Left renal cortex interstitium (tissue), 4 donors: ENCODE results near the gene ADCY10. TPM values are rescaled to one million over a fixed set of nuclear protein-coding genes. Genes with fewer than 3 reads are reported as not detected.

Experiments used
- DNase-seq, 4 donors: peaks; one replicate each; pipeline ENCODE4 v3.0.0-alpha.2; 2013; ENCODE audit warnings: low read depth in 4 of 4, low spot score in 2 of 4, missing footprints in 1 of 4
- polyA plus RNA-seq, 4 donors: library from polyadenylated mRNA; unstranded; fragments of 120-200 nt; gene quantifications; one replicate each; pipeline ENCODE4 v1.2.1, GENCODE V29; 2013; ENCODE audit not compliant: insufficient read length in 4 of 4

ADCY10 gene
- polyA plus RNA-seq, 4 donors, result 0.19 to 1.2 (median 0.61) TPM

GRCh38 chr1:167789501-167789900 is 124.4 kb downstream of the ADCY10 start:
- DNase-seq, result no peak

- no peak for DNase-seq
These were observed 127.4 kb downstream of the ADCY10 start for GRCh38 chr1:167786502-167786901.

GRCh38 chr1:167784876-167785550 is 128.9 kb downstream of the ADCY10 start:
- DNase-seq, result no peak

- no peak for DNase-seq
These were observed 131.0 kb downstream of the ADCY10 start for GRCh38 chr1:167782946-167783345.

- no peak for DNase-seq
These were observed 132.4 kb downstream of the ADCY10 start for GRCh38 chr1:167781558-167781957.

GRCh38 chr1:167777269-167777650 is 136.7 kb downstream of the ADCY10 start:
- DNase-seq, result no peak

- DNase-seq, result no peak
These were observed 137.2 kb downstream of the ADCY10 start for GRCh38 chr1:167776616-167777268.

- no peak for DNase-seq
These were observed 137.8 kb downstream of the ADCY10 start for GRCh38 chr1:167776151-167776550.

GRCh38 chr1:167775178-167775577 is 138.8 kb downstream of the ADCY10 start:
- no peak for DNase-seq

- no peak for DNase-seq
These were observed 139.2 kb downstream of the ADCY10 start for GRCh38 chr1:167774710-167775109.

GRCh38 chr1:167773516-167773915 is 140.4 kb downstream of the ADCY10 start:
- DNase-seq, result no peak

- DNase-seq, result no peak
These were observed 141.5 kb downstream of the ADCY10 start for GRCh38 chr1:167772436-167772835.

- no peak for DNase-seq
These were observed 143.8 kb downstream of the ADCY10 start for GRCh38 chr1:167770127-167770526.

- no peak for DNase-seq
These were observed 146.2 kb downstream of the ADCY10 start for GRCh38 chr1:167767761-167768160.

GRCh38 chr1:167766538-167766937 is 147.4 kb downstream of the ADCY10 start:
- DNase-seq, result no peak

GRCh38 chr1:167765496-167765895 is 148.4 kb downstream of the ADCY10 start:
- DNase-seq, result no peak

- no peak for DNase-seq
These were observed 149.2 kb downstream of the ADCY10 start for GRCh38 chr1:167764458-167765330.

GRCh38 chr1:167763525-167764220 is 150.3 kb downstream of the ADCY10 start:
- no peak for DNase-seq

GRCh38 chr1:167762061-167762746 is 151.7 kb downstream of the ADCY10 start:
- no peak for DNase-seq

GRCh38 chr1:167761400-167761799 is 152.5 kb downstream of the ADCY10 start:
- no peak for DNase-seq
